ENCODE data around the gene PAGE2. TPM values are rescaled to one million over a fixed set of nuclear protein-coding genes. Genes with fewer than 3 reads are reported as not detected.
"Not testable (repeated sequence)": the region's sequence is repeated elsewhere in the genome, so short reads cannot be mapped to it uniquely, and the experiment has no call there.

The PAGE2 gene
- total RNA-seq (not detected), polyA plus RNA-seq (not detected)

GRCh38 chrX:55088795-55089489 is at the start of gene PAGE2:
Gene PAGE2 (plus strand): TSS chrX:55089018. CDS start chrX:55090021, 1,003 bp downstream.
- Mint-ChIP-seq H3K4me1 (no peaks in the 10 kb centered on the region), H3K4me3 (no peak within 1 kb of the TSS), H3K27ac (peak within 1 kb of the TSS in 1 of 7 donors; percentile 13), H3K36me3 (no peaks in the 10 kb centered on the region), H3K27me3 (no peaks in the 10 kb centered on the region), H3K9me3 (peaks cover 0 to 7% (median under 1%) of the 10 kb centered on the region in 8 donors)
- H3K36me3 ChIP-seq (ENCODE audit: insufficient read depth, low read length), result no peaks in the 10 kb centered on the region
- ChIA-PET CTCF (ENCODE audit: partially characterized antibody) (no interaction called here), POLR2A (ENCODE audit: partially characterized antibody) (no interaction called here)
- no peaks in the 10 kb centered on the region for H3K9me3 ChIP-seq (ENCODE audit: control insufficient read depth in 1 of 2, low read length in 2 of 2)
- no peak within 1 kb of the TSS for H3K4me3 ChIP-seq (ENCODE audit: low read length in 2 of 2)
- H3K27ac ChIP-seq (ENCODE audit: low read depth, low read length), result no peak within 1 kb of the TSS
- intact Hi-C loops (cut with micrococcal nuclease), result no loop called here
- no peak for DNase-seq
- H3K27me3 ChIP-seq (ENCODE audit: insufficient read depth, low read length), result no peaks in the 10 kb centered on the region
- H3K4me1 ChIP-seq (ENCODE audit: insufficient read depth, low read length), result no peaks in the 10 kb centered on the region

DNA sequence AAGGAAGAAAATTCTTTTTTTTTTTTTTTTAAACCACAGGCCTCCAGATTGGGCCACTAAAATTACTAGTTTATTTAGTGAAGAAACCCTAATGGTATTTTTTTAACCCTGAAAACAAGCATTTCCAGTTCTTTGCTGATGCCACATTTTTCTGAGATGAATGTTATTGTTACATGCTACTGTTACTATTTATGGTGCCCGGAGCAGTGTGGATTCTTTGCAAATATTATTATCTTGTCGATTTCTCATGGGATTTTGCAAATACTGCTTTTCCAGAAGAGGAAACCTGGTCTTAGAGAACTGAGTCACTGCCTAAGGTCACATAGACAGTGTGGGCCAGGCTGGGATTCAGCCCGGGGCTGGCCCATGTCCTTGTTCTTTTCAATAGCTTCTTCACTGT is 49.3 kb upstream of the PAGE2 start:
- H3K27ac Mint-ChIP-seq, result no peak overlapping the region
- intact Hi-C loops (cut with micrococcal nuclease), result no loop called here
- Histone ChIP-seq H3K27me3 (ENCODE audit: insufficient read depth, low read length) (no peaks in the 10 kb centered on the region), H3K4me3 (ENCODE audit: low read length in 2 of 2) (no peak overlapping the region), H3K4me1 (ENCODE audit: insufficient read depth, low read length) (no peaks in the 10 kb centered on the region), H3K27ac (ENCODE audit: low read depth, low read length) (no peak overlapping the region), H3K9me3 (ENCODE audit: control insufficient read depth in 1 of 2, low read length in 2 of 2) (no peaks in the 10 kb centered on the region), H3K36me3 (ENCODE audit: insufficient read depth, low read length) (no peaks in the 10 kb centered on the region)
- H3K4me3 Mint-ChIP-seq, result no peak overlapping the region
- CTCF ChIA-PET (ENCODE audit: partially characterized antibody), result interaction anchor here (0.7 kb wide), 1 partner anchor 36 kb away, joined by 3 read pairs; no protein-coding TSS in a partner anchor
- H3K36me3 Mint-ChIP-seq, result no peaks in the 10 kb centered on the region
- H3K4me1 Mint-ChIP-seq, result no peaks in the 10 kb centered on the region
- H3K9me3 Mint-ChIP-seq, result peaks cover 0 to 4% (median 0%) of the 10 kb centered on the region in 8 donors
- POLR2A ChIA-PET (ENCODE audit: partially characterized antibody), result no interaction called here
- DNase-seq, result no peak
- no peaks in the 10 kb centered on the region for H3K27me3 Mint-ChIP-seq

- no peak overlapping the region for H3K27ac Mint-ChIP-seq
- CTCF ChIA-PET (ENCODE audit: partially characterized antibody), result no interaction called here
Observed at GRCh38 chrX:55041514-55041913, 47.3 kb upstream of the PAGE2 start.

DNA sequence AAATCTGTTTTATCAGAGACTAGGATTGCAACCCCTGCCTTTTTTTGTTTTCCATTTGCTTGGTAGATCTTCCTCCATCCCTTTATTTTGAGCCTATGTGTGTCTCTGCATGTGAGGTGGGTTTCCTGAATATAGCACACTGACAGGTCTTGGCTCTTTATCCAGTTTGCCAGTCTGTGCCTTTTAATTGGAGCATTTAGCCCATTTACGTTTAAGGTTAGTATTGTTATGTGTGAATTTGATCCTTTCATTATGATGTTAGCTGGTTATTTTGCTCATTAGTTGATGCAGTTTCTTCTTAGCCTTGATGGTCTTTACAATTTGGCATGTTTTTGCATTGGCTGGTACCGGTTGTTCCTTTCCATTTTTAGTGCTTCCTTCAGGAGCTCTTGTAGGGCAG is 38.2 kb upstream of the PAGE2 start:
- H3K4me1 ChIP-seq (ENCODE audit: insufficient read depth, low read length); H3K27ac ChIP-seq (ENCODE audit: low read depth, low read length); H3K27ac Mint-ChIP-seq; POLR2A ChIA-PET (ENCODE audit: partially characterized antibody); H3K9me3 Mint-ChIP-seq; H3K9me3 ChIP-seq (ENCODE audit: control insufficient read depth in 1 of 2, low read length in 2 of 2); H3K36me3 Mint-ChIP-seq; intact Hi-C loops (cut with micrococcal nuclease); H3K4me3 ChIP-seq (ENCODE audit: low read length in 2 of 2); H3K27me3 Mint-ChIP-seq; H3K4me1 Mint-ChIP-seq; H3K36me3 ChIP-seq (ENCODE audit: insufficient read depth, low read length); H3K4me3 Mint-ChIP-seq; DNase-seq; H3K27me3 ChIP-seq (ENCODE audit: insufficient read depth, low read length); CTCF ChIA-PET (ENCODE audit: partially characterized antibody): not testable (repeated sequence)

More at GRCh38 chrX:55041514-55041913, 47.3 kb upstream of the PAGE2 start:
- Mint-ChIP-seq H3K36me3 (no peaks in the 10 kb centered on the region), H3K27me3 (no peaks in the 10 kb centered on the region), H3K4me3 (no peak overlapping the region), H3K9me3 (peaks cover 0 to 3% (median 0%) of the 10 kb centered on the region in 8 donors), H3K4me1 (no peaks in the 10 kb centered on the region)
- H3K4me1 ChIP-seq (ENCODE audit: insufficient read depth, low read length), result no peaks in the 10 kb centered on the region
- H3K4me3 ChIP-seq (ENCODE audit: low read length in 2 of 2), result no peak overlapping the region
- no peaks in the 10 kb centered on the region for H3K36me3 ChIP-seq (ENCODE audit: insufficient read depth, low read length)
- no peak for DNase-seq
- no peaks in the 10 kb centered on the region for H3K27me3 ChIP-seq (ENCODE audit: insufficient read depth, low read length)
- no peak overlapping the region for H3K27ac ChIP-seq (ENCODE audit: low read depth, low read length)
- no peaks in the 10 kb centered on the region for H3K9me3 ChIP-seq (ENCODE audit: control insufficient read depth in 1 of 2, low read length in 2 of 2)
- POLR2A ChIA-PET (ENCODE audit: partially characterized antibody), result no interaction called here
- intact Hi-C loops (cut with micrococcal nuclease), result no loop called here

GRCh38 chrX:55056820-55057674 is 31.8 kb upstream of the PAGE2 start:
- intact Hi-C loops (cut with micrococcal nuclease), result loop anchor here (1.0 to 5.0 kb wide), 5 partner anchors 103 to 1740 kb away; partner anchors contain the start of gene PHF8
- Mint-ChIP-seq H3K9me3 (no peaks in the 10 kb centered on the region), H3K27me3 (no peaks in the 10 kb centered on the region), H3K36me3 (no peaks in the 10 kb centered on the region), H3K4me1 (peaks cover 8 to 25% (median 15%) of the 10 kb centered on the region in 4 donors), H3K4me3 (peak overlapping the region; percentile 64 to 87 (median 74)), H3K27ac (peak overlapping the region; percentile 24 to 93 (median 74))
- Histone ChIP-seq H3K4me3 (ENCODE audit: low read length in 2 of 2) (no peak overlapping the region), H3K36me3 (ENCODE audit: insufficient read depth, low read length) (no peaks in the 10 kb centered on the region), H3K9me3 (ENCODE audit: control insufficient read depth in 1 of 2, low read length in 2 of 2) (no peaks in the 10 kb centered on the region), H3K27me3 (ENCODE audit: insufficient read depth, low read length) (no peaks in the 10 kb centered on the region), H3K4me1 (ENCODE audit: insufficient read depth, low read length) (peaks cover 16% of the 10 kb centered on the region), H3K27ac (ENCODE audit: low read depth, low read length) (no peak overlapping the region)
- ChIA-PET POLR2A (ENCODE audit: partially characterized antibody) (interaction anchor here (0.7 to 1.1 kb wide), 5 partner anchors 56 to 1371 kb away, joined by 3 to 7 read pairs (median 5); partner anchors contain the start of genes APEX2, HUWE1, PHF8 and RRAGB), CTCF (ENCODE audit: partially characterized antibody) (interaction anchor here (0.5 to 1.4 kb wide), 9 partner anchors 55 to 811 kb away, joined by 3 to 19 read pairs (median 3); no protein-coding TSS in a partner anchor)
- peak; percentile 22 to 79 (median 32) for DNase-seq

DNA sequence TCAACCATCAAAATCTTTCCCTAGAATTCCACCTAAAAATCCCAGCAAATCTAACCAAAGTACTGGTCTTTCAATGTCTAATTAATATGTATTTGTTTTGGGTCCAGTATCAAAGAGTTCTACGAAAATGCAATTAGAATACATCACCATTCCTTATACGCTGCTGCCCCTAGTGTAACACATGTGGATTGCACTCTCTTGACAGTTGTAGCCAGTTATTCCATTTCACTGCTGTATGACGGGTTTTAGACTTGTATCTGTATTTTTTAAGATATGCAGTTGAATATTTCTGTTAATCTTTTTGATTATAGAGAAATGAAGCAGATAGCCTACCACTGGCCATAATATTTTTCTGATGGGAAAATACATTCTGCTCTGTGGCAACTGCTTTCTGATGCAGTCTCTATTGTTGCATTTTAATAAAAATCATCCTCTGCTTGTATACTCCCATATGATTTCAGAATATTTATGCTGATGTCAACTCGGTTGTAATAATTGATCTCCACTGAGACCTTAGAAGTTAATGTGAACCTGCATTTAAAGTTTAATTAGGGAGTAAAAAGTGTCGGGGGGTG is 31.1 kb upstream of the PAGE2 start:
- Histone ChIP-seq H3K27me3 (ENCODE audit: insufficient read depth, low read length) (no peaks in the 10 kb centered on the region), H3K9me3 (ENCODE audit: control insufficient read depth in 1 of 2, low read length in 2 of 2) (no peaks in the 10 kb centered on the region), H3K36me3 (ENCODE audit: insufficient read depth, low read length) (no peaks in the 10 kb centered on the region), H3K4me3 (ENCODE audit: low read length in 2 of 2) (no peak overlapping the region), H3K4me1 (ENCODE audit: insufficient read depth, low read length) (peaks cover 16% of the 10 kb centered on the region), H3K27ac (ENCODE audit: low read depth, low read length) (no peak overlapping the region)
- Mint-ChIP-seq H3K4me3 (peak overlapping the region; percentile 64 to 87 (median 74)), H3K36me3 (no peaks in the 10 kb centered on the region), H3K9me3 (no peaks in the 10 kb centered on the region), H3K27me3 (no peaks in the 10 kb centered on the region), H3K4me1 (peaks cover 8 to 25% (median 15%) of the 10 kb centered on the region in 4 donors), H3K27ac (peak overlapping the region; percentile 24 to 93 (median 74))
- intact Hi-C loops (cut with micrococcal nuclease), result loop anchor here (1.0 to 5.0 kb wide), 5 partner anchors 103 to 1740 kb away; partner anchors contain the start of gene PHF8
- CTCF ChIA-PET (ENCODE audit: partially characterized antibody), result interaction anchor here (0.8 to 1.4 kb wide), 8 partner anchors 55 to 811 kb away, joined by 3 to 19 read pairs (median 3); no protein-coding TSS in a partner anchor
- POLR2A ChIA-PET (ENCODE audit: partially characterized antibody), result interaction anchor here (0.7 to 1.1 kb wide), 4 partner anchors 57 to 1372 kb away, joined by 3 to 7 read pairs (median 5); partner anchors contain the start of genes APEX2, HUWE1 and PHF8
- peak in 4 of 5 donors; percentile 31 to 41 (median 40) for DNase-seq

- CTCF ChIA-PET (ENCODE audit: partially characterized antibody), result not testable (repeated sequence)
Observed at GRCh38 chrX:55067180-55067579, 21.6 kb upstream of the PAGE2 start.

More at GRCh38 chrX:55067180-55067579, 21.6 kb upstream of the PAGE2 start:
- H3K9me3 ChIP-seq (ENCODE audit: control insufficient read depth in 1 of 2, low read length in 2 of 2); H3K27ac Mint-ChIP-seq; POLR2A ChIA-PET (ENCODE audit: partially characterized antibody); H3K4me3 Mint-ChIP-seq; intact Hi-C loops (cut with micrococcal nuclease); H3K4me1 Mint-ChIP-seq; H3K36me3 ChIP-seq (ENCODE audit: insufficient read depth, low read length); H3K36me3 Mint-ChIP-seq; H3K27ac ChIP-seq (ENCODE audit: low read depth, low read length); H3K9me3 Mint-ChIP-seq; H3K4me1 ChIP-seq (ENCODE audit: insufficient read depth, low read length); H3K27me3 ChIP-seq (ENCODE audit: insufficient read depth, low read length); H3K4me3 ChIP-seq (ENCODE audit: low read length in 2 of 2); DNase-seq; H3K27me3 Mint-ChIP-seq: not testable (repeated sequence)

Data from CD4-positive, alpha-beta memory T cell (primary cell).